MM.1S (cell line): ENCODE results near the gene TAS2R14.

Experiments
- DNase-seq: peaks from one replicate; pipeline ENCODE4 v3.0.0-alpha.2; 2015
- H2AFZ ChIP-seq: fragments of 300-600 bp; sonication (generic); 2 replicates; pipeline ENCODE4 v1.6.0; 2016; ENCODE audit warnings: antibody characterized with exemption, low read length
- H3F3A ChIP-seq: fragments of 300-600 bp; sonication (generic); 2 replicates; pipeline ENCODE4 v1.6.1; 2016; ENCODE audit warnings: mild to moderate bottlenecking, antibody characterized with exemption, low read length, moderate library complexity, mixed read lengths; ENCODE audit not compliant: insufficient read depth
- H3K27ac ChIP-seq: fragments of 300-600 bp; sonication (generic); 2 replicates; pipeline ENCODE4 v1.5.1; 2016; ENCODE audit warnings: mild to moderate bottlenecking, low read length
- H3K27me3 ChIP-seq: fragments of 300-600 bp; sonication (generic); replicated peaks from 2 replicates; pipeline ENCODE4 v1.6.0; 2016; ENCODE audit warnings: low read length; ENCODE audit not compliant: insufficient read depth
- H3K36me3 ChIP-seq: fragments of 300-600 bp; sonication (generic); replicated peaks from 2 replicates; pipeline ENCODE4 v1.6.1; 2016; ENCODE audit warnings: mild to moderate bottlenecking, low read length, mixed read lengths; ENCODE audit not compliant: insufficient read depth
- H3K4me1 ChIP-seq: fragments of 300-600 bp; sonication (generic); 2 replicates; pipeline ENCODE4 v1.6.1; 2016; ENCODE audit warnings: low read length, mixed read lengths
- H3K4me2 ChIP-seq: fragments of 300-600 bp; sonication (generic); 2 replicates; pipeline ENCODE4 v1.6.0; 2016; ENCODE audit warnings: low read depth, low read length
- H3K4me3 ChIP-seq: fragments of 300-600 bp; sonication (generic); 2 replicates; pipeline ENCODE4 v1.5.1; 2016; ENCODE audit warnings: low read length, mixed read lengths
- H3K79me2 ChIP-seq: fragments of 300-600 bp; sonication (generic); 2 replicates; pipeline ENCODE4 v1.6.1; 2016; ENCODE audit warnings: mixed run types, low read length, mixed read lengths
- H3K9ac ChIP-seq: fragments of 300-600 bp; sonication (generic); 2 replicates; pipeline ENCODE4 v1.6.1; 2016; ENCODE audit warnings: low read length, mixed read lengths
- H3K9me2 ChIP-seq: fragments of 300-600 bp; sonication (generic); replicated peaks from 2 replicates; pipeline ENCODE4 v1.6.1; 2016; ENCODE audit warnings: mild to moderate bottlenecking, low read length, mixed read lengths; ENCODE audit not compliant: insufficient read depth
- H3K9me3 ChIP-seq: fragments of 300-600 bp; sonication (generic); replicated peaks from 2 replicates; pipeline ENCODE4 v1.6.1; 2016; ENCODE audit warnings: mild to moderate bottlenecking, low read length, mixed read lengths; ENCODE audit not compliant: insufficient read depth
- H4K20me1 ChIP-seq: fragments of 300-600 bp; sonication (generic); 2 replicates; pipeline ENCODE4 v1.6.1; 2016; ENCODE audit warnings: mild to moderate bottlenecking, low read length, moderate library complexity, mixed read lengths; ENCODE audit not compliant: insufficient read depth
- EZH2 ChIP-seq: fragments of 300-600 bp; sonication (generic); optimal IDR thresholded peaks from 2 replicates; pipeline ENCODE3; 2017; ENCODE audit warnings: low read depth, mild to moderate bottlenecking, antibody characterized with exemption, low read length, mixed read lengths
- EZH2phosphoT487 ChIP-seq: fragments of 300-600 bp; sonication (generic); IDR thresholded peaks from 2 replicates; pipeline ENCODE4 v1.6.1; 2018; ENCODE audit warnings: antibody characterized with exemption, low read length
- TF ChIP-seq, protein P1 (sequence below): fragments of 300-600 bp; sonication (generic); IDR thresholded peaks from 2 replicates; pipeline ENCODE4 v1.5.1; 2016; ENCODE audit warnings: antibody characterized with exemption, low read length, mixed read lengths

Gene TAS2R14

GRCh38 chr12:10901427-10901826 lies 37.6 kb downstream of the TAS2R14 start:
- Histone ChIP-seq H3K9ac (no peak overlapping the region), H3K9me3 (no peaks in the 10 kb centered on the region), H3K27ac (no peak overlapping the region), H3K4me2 (no peak overlapping the region), H4K20me1 (no peaks in the 10 kb centered on the region), H3K79me2 (no peaks in the 10 kb centered on the region), H3K27me3 (no peaks in the 10 kb centered on the region), H3K4me1 (no peaks in the 10 kb centered on the region), H3K36me3 (no peaks in the 10 kb centered on the region), H2AFZ (no peak overlapping the region), H3K9me2 (no peaks in the 10 kb centered on the region), H3F3A (no peaks in the 10 kb centered on the region), H3K4me3 (no peak overlapping the region)
- TF ChIP-seq, protein P1, sequence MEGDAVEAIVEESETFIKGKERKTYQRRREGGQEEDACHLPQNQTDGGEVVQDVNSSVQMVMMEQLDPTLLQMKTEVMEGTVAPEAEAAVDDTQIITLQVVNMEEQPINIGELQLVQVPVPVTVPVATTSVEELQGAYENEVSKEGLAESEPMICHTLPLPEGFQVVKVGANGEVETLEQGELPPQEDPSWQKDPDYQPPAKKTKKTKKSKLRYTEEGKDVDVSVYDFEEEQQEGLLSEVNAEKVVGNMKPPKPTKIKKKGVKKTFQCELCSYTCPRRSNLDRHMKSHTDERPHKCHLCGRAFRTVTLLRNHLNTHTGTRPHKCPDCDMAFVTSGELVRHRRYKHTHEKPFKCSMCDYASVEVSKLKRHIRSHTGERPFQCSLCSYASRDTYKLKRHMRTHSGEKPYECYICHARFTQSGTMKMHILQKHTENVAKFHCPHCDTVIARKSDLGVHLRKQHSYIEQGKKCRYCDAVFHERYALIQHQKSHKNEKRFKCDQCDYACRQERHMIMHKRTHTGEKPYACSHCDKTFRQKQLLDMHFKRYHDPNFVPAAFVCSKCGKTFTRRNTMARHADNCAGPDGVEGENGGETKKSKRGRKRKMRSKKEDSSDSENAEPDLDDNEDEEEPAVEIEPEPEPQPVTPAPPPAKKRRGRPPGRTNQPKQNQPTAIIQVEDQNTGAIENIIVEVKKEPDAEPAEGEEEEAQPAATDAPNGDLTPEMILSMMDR = no peak
- TF ChIP-seq EZH2 = no peak
- no peak for TF ChIP-seq EZH2phosphoT487
- no peak for DNase-seq

DNA sequence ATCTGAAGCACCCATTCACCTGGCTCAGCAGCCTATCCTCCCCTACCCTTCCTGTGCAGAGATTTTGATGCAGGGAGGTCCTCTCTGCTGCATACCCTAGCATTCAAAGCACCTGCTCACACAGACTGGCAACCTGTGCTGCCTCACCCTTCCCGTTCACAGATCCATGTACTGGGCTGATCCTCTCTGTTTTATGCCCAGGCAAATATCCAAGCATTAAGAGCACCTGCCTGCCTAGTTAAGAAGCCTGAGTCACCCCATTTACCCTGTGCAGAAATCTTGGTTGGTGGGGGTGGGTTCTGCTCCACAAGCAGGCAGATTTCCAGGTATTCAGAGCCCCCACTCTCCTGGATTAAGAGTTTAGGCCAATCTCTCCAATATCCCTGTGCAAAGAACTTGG lies 38.1 kb downstream of the TAS2R14 start:
- H3K9ac ChIP-seq = no peak overlapping the region
- TF ChIP-seq EZH2 (no peak), EZH2phosphoT487 (no peak)
- TF ChIP-seq, protein P1 = no peak
- DNase-seq = no peak
- no peaks in the 10 kb centered on the region for H3K9me3 ChIP-seq
- no peaks in the 10 kb centered on the region for H3F3A ChIP-seq
- H3K4me2 ChIP-seq = no peak overlapping the region
- H3K9me2 ChIP-seq = no peaks in the 10 kb centered on the region
- no peaks in the 10 kb centered on the region for H3K79me2 ChIP-seq
- H3K36me3 ChIP-seq = no peaks in the 10 kb centered on the region
- no peaks in the 10 kb centered on the region for H3K4me1 ChIP-seq
- H3K27ac ChIP-seq = no peak overlapping the region
- H2AFZ ChIP-seq = no peak overlapping the region
- no peaks in the 10 kb centered on the region for H3K27me3 ChIP-seq
- H4K20me1 ChIP-seq = no peaks in the 10 kb centered on the region
- H3K4me3 ChIP-seq = no peak overlapping the region

DNA sequence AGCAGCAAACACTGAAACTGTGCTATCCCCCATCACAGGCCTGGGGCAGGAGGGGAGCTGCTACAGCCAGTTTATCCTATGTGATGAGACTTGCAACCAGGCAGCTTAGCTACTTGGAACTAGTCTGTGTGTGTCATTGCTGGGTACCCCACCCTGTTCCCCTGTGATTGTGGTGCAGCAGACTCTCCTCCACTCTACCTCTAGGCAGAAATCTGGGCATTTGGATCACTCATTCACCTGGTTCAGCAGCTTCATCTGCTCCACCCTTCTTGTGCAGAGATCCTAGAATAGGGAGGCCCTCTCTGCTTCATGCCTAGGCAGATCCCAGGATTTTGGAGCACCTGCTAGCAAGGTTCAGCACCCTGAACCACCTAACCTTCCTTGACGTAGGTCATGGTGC lies 38.5 kb downstream of the TAS2R14 start:
- no peak for DNase-seq
- Histone ChIP-seq H3F3A (no peaks in the 10 kb centered on the region), H3K9me3 (no peaks in the 10 kb centered on the region), H4K20me1 (no peaks in the 10 kb centered on the region), H3K79me2 (no peaks in the 10 kb centered on the region), H3K9ac (no peak overlapping the region), H3K27ac (no peak overlapping the region), H3K4me3 (no peak overlapping the region), H3K4me2 (no peak overlapping the region), H3K4me1 (no peaks in the 10 kb centered on the region), H3K9me2 (no peaks in the 10 kb centered on the region), H2AFZ (no peak overlapping the region), H3K27me3 (no peaks in the 10 kb centered on the region), H3K36me3 (no peaks in the 10 kb centered on the region)
- TF ChIP-seq EZH2 (no peak), EZH2phosphoT487 (no peak)
- TF ChIP-seq, protein P1 = no peak
